Spleen (tissue), 7 donors: ENCODE measurements around the gene ACAT2.

Source experiments
- CTCF ChIP-seq, 11 experiments: fragments of 200-600 bp in 7 of 11; fragments of 450-650 bp in 4 of 11; sonication (generic) in 4 of 11; IDR thresholded peaks in 8 of 11; conservative IDR thresholded peaks in 3 of 11; 1 replicate in 7 of 11; 2 replicates in 4 of 11; pipeline versions ENCODE4 v1.4.0 to v1.8.0; 2016 to 2021; ENCODE audit warnings: antibody characterized with exemption in 11 of 11, inconsistent platforms in 4 of 11, mild to moderate bottlenecking in 1 of 11
- POLR2AphosphoS5 ChIP-seq, 3 donors: sonication (generic); formaldehyde crosslinking; IDR thresholded peaks; one replicate each; pipeline ENCODE4 v1.5.1; 2017; ENCODE audit warnings: antibody characterized with exemption in 3 of 3
- donor health status: DM: no; HTN: no; CAD: no; lungs with moderate emphysema.
- donor health status: DM: no; HTN: no; CAD: no.
- donor health status: DM: no; HTN: no; CAD: no.

- TF ChIP-seq POLR2AphosphoS5 (IDR thresholded peaks at IDR 0.05): no peak
- no peak for TF ChIP-seq CTCF (IDR thresholded peaks at IDR 0.05 in 8 of 11, conservative IDR thresholded peaks at IDR 0.05 in 3 of 11)
Measured at GRCh38 chr6:159821122-159821521, 59.3 kb downstream of the ACAT2 start.
